Liver (tissue), 9 donors: Measurements from ENCODE around the gene FGFR3. TPM values are rescaled to one million over a fixed set of nuclear protein-coding genes. Genes with fewer than 3 reads are reported as not detected.
A peak's percentile ranks its signal among the peaks of the same experiment; 100 is the strongest.

Source experiments
- DNase-seq: peaks from one replicate; pipeline ENCODE4 v3.0.0-alpha.2; 2017; ENCODE audit warnings: low spot score
- H3K27ac ChIP-seq, 2 donors: one replicate each; pipeline ENCODE4 v1.7.0; 2013; ENCODE audit warnings: inconsistent platforms in 2 of 2, low read length in 2 of 2, control low read depth in 1 of 2, low read depth in 1 of 2, mild to moderate bottlenecking in 1 of 2
- H3K27me3 ChIP-seq, 4 donors: one replicate each; pipeline versions ENCODE4 v1.6.1 to v1.7.0; 2013; ENCODE audit warnings: low read length in 3 of 4, inconsistent platforms in 1 of 4, mild to moderate bottlenecking in 1 of 4, moderate library complexity in 1 of 4; ENCODE audit not compliant: control insufficient read depth in 4 of 4, insufficient read depth in 4 of 4
- H3K36me3 ChIP-seq, 4 donors: one replicate each; pipeline versions ENCODE4 v1.6.1 to v1.7.0; 2013; ENCODE audit warnings: low read length in 3 of 4, mild to moderate bottlenecking in 3 of 4, low read depth in 1 of 4, moderate library complexity in 1 of 4; ENCODE audit not compliant: control insufficient read depth in 4 of 4, insufficient read depth in 3 of 4
- H3K4me1 ChIP-seq, 4 donors: one replicate each; pipeline versions ENCODE4 v1.6.1 to v1.7.0; 2013; ENCODE audit warnings: low read length in 3 of 4, mild to moderate bottlenecking in 3 of 4, moderate library complexity in 1 of 4; ENCODE audit not compliant: control insufficient read depth in 4 of 4, insufficient read depth in 4 of 4
- H3K4me3 ChIP-seq, 3 donors: one replicate each; pipeline versions ENCODE4 v1.6.1 to v1.7.0; 2013; ENCODE audit warnings: low read length in 3 of 3, control low read depth in 1 of 3, low read depth in 1 of 3, mild to moderate bottlenecking in 1 of 3
- H3K9ac ChIP-seq, 2 donors: one replicate each; pipeline ENCODE4 v1.7.0; 2013; ENCODE audit warnings: low read length in 2 of 2, mild to moderate bottlenecking in 2 of 2, moderate library complexity in 2 of 2, control low read depth in 1 of 2, low read depth in 1 of 2
- H3K9me3 ChIP-seq, 4 donors: one replicate each; pipeline versions ENCODE4 v1.6.1 to v1.7.0; 2013; ENCODE audit warnings: low read length in 3 of 4; ENCODE audit not compliant: control insufficient read depth in 4 of 4
- FOXA1 ChIP-seq: IDR thresholded peaks from 2 replicates; pipeline ENCODE4 v1.6.1; 2016; ENCODE audit warnings: antibody characterized with exemption
- GABPA ChIP-seq, 2 donors: IDR thresholded peaks in 1 of 2; conservative IDR thresholded peaks in 1 of 2; 2 replicates each; pipeline ENCODE4 v1.6.1; 2016; ENCODE audit warnings: antibody characterized with exemption in 2 of 2, mild to moderate bottlenecking in 1 of 2, moderate library complexity in 1 of 2
- JUND ChIP-seq, 2 donors: IDR thresholded peaks; 2 replicates each; pipeline ENCODE4 v1.6.1; 2016; ENCODE audit warnings: antibody characterized with exemption in 2 of 2
- RAD21 ChIP-seq, 2 donors: IDR thresholded peaks; 2 replicates each; pipeline ENCODE4 v1.6.1; 2016; ENCODE audit warnings: antibody characterized with exemption in 2 of 2, mild to moderate bottlenecking in 2 of 2
- RXRA ChIP-seq, 2 donors: IDR thresholded peaks; 2 replicates each; pipeline ENCODE4 v1.6.1; 2017 to 2018; ENCODE audit warnings: antibody characterized with exemption in 2 of 2, mild to moderate bottlenecking in 1 of 2
- YY1 ChIP-seq: IDR thresholded peaks from 2 replicates; pipeline ENCODE4 v1.6.1; 2016; ENCODE audit warnings: antibody characterized with exemption, mild to moderate bottlenecking
- WGBS: extraction: QIAGEN DNeasy Blood & Tissue Kit; methylation state at CpG from one replicate; pipeline ENCODE4 v1.1.7; 2013; 5-methylcytosine and 5-hydroxymethylcytosine counted together
- polyA plus RNA-seq, 2 donors: library from polyadenylated mRNA; stranded (reverse) in 1 of 2; unstranded in 1 of 2; fragments of 200-250 nt in 1 of 2; fragments of >200 nt in 1 of 2; fragmentation: Nextera tagmentation in 1 of 2; extraction: Ambion mirVana in 1 of 2; gene quantifications; one replicate each; pipeline versions ENCODE4 v1.2.1 to v1.2.3, GENCODE V29; 2013 to 2015
- total RNA-seq, 2 donors: library from RNA; depleted of rRNA; stranded (reverse); fragments of >200 nt; gene quantifications; one replicate each; pipeline ENCODE4 v1.2.3, GENCODE V29; 2014
- TF ChIP-seq, protein P1 (sequence below): IDR thresholded peaks from 2 replicates; pipeline ENCODE4 v1.6.1; 2016; ENCODE audit warnings: antibody characterized with exemption
- TF ChIP-seq, protein P2 (sequence below): IDR thresholded peaks from 2 replicates; pipeline ENCODE4 v1.6.1; 2016; ENCODE audit warnings: antibody characterized with exemption
- TF ChIP-seq, protein P3 (sequence below): fragments of 150-350 bp; IDR thresholded peaks from 2 replicates; pipeline ENCODE4 v1.5.1; 2017; ENCODE audit warnings: improper control_type of control experiment, low read depth, low read length; ENCODE audit not compliant: missing input control
- TF ChIP-seq, protein P4 (sequence below): IDR thresholded peaks from 2 replicates; pipeline ENCODE4 v1.6.1; 2016; ENCODE audit warnings: antibody characterized with exemption
- donor health status: healthy.
- donor health status: healthy.
- donor health status: healthy.
- donor health status: healthy.
- donor health status: healthy.

Gene FGFR3
- total and polyA plus RNA-seq, 4 donors, result 5.6 to 40.0 (median 29.1) TPM

DNA sequence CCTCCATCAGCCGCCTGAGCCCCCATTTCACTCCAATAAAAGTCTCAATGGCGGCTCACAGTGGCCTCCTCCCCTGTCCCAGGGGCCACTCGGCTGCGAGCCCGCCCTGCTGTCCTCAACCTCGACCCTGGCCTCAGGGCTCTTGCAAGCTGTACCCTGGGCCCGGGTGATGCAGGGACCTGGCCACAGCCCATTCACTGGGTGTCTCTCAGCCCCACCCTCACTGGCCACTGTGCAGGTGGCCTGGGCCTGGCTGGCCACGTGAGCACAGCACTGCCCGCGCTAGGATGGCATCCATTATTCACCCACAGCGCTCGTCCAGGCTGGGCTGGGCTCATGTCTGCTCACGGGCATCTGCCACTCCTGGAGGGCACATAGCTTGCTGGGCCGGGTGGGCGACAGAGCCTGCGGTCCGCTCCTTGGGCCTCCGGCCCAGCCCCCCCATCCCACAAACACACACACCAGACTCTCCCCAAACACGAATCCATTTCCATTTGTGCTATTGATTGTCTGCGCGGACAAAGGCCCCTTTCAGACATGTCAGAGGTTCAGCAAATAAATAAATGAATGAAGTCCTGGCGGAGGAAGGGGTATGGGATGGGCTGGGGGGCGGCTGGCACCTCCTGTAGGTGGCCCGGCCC is 16.5 kb upstream of the FGFR3 start:
- H3K9me3 ChIP-seq, result no peaks in the 10 kb centered on the region
- H3K36me3 ChIP-seq, result no peaks in the 10 kb centered on the region
- peaks cover 0 to 6% (median 3%) of the 10 kb centered on the region in 4 donors for H3K4me1 ChIP-seq
- H3K27ac ChIP-seq, result peak overlapping the region in 1 of 2 donors; percentile 30
- H3K9ac ChIP-seq, result no peak overlapping the region
- TF ChIP-seq, protein P1, sequence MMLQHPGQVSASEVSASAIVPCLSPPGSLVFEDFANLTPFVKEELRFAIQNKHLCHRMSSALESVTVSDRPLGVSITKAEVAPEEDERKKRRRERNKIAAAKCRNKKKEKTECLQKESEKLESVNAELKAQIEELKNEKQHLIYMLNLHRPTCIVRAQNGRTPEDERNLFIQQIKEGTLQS, result no peak
- TF ChIP-seq, protein P2, sequence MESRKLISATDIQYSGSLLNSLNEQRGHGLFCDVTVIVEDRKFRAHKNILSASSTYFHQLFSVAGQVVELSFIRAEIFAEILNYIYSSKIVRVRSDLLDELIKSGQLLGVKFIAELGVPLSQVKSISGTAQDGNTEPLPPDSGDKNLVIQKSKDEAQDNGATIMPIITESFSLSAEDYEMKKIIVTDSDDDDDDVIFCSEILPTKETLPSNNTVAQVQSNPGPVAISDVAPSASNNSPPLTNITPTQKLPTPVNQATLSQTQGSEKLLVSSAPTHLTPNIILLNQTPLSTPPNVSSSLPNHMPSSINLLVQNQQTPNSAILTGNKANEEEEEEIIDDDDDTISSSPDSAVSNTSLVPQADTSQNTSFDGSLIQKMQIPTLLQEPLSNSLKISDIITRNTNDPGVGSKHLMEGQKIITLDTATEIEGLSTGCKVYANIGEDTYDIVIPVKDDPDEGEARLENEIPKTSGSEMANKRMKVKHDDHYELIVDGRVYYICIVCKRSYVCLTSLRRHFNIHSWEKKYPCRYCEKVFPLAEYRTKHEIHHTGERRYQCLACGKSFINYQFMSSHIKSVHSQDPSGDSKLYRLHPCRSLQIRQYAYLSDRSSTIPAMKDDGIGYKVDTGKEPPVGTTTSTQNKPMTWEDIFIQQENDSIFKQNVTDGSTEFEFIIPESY, result no peak
- TF ChIP-seq, protein P3, sequence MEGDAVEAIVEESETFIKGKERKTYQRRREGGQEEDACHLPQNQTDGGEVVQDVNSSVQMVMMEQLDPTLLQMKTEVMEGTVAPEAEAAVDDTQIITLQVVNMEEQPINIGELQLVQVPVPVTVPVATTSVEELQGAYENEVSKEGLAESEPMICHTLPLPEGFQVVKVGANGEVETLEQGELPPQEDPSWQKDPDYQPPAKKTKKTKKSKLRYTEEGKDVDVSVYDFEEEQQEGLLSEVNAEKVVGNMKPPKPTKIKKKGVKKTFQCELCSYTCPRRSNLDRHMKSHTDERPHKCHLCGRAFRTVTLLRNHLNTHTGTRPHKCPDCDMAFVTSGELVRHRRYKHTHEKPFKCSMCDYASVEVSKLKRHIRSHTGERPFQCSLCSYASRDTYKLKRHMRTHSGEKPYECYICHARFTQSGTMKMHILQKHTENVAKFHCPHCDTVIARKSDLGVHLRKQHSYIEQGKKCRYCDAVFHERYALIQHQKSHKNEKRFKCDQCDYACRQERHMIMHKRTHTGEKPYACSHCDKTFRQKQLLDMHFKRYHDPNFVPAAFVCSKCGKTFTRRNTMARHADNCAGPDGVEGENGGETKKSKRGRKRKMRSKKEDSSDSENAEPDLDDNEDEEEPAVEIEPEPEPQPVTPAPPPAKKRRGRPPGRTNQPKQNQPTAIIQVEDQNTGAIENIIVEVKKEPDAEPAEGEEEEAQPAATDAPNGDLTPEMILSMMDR, result no peak
- TF ChIP-seq YY1 (no peak), JUND (IDR thresholded peaks at IDR 0.05) (no peak), RXRA (IDR thresholded peaks at IDR 0.05) (no peak), RAD21 (IDR thresholded peaks at IDR 0.05) (no peak), GABPA (IDR thresholded peaks at IDR 0.05 in 1 of 2, conservative IDR thresholded peaks at IDR 0.05 in 1 of 2) (no peak)
- TF ChIP-seq, protein P4, sequence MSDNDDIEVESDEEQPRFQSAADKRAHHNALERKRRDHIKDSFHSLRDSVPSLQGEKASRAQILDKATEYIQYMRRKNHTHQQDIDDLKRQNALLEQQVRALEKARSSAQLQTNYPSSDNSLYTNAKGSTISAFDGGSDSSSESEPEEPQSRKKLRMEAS, result no peak
- H3K4me3 ChIP-seq, result no peak overlapping the region
- no peaks in the 10 kb centered on the region for H3K27me3 ChIP-seq
- 89% methylated on average over 24 of the region's 24 CpGs for WGBS
- DNase-seq, result no peak

DNA sequence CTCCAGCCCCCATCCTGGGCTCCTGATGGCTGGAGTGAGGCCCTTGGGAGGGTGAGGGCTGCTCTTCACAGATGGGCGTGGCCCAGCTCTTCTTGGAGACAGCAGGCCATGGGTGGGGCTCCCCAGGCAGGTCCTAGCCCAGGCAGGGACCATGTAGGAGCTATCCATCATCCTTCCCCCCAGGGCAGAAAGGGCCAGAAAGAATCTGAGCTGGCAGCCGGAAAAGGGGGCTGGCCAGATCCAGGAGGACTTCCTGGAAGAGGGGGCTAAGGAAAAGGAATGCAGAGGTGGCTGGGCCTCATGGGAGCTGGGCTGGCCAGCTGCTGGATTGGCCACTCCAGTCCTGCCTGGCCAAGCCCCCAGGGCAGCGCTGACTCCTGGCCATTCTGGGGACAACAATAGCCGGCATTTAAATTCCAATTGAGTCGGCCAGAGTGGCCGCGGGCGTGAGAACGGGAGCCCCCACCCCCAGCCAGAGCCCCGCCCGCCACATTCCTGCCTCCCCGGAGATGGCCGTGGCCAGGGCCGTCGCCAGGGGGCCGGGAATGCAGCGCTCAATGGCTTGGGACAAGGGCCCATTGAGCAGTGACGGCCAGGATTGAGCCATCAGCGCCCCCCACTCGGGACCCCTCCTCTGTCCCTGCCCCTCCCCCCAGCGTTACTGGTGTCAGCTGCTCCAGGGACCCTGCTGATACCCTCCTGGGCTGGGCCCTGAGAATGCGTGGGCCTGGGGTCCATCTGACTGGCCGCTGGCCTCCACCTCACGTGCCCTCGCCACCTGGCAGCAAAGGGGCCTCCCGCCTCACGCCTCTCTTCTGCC is 15.1 kb upstream of the FGFR3 start:
- Histone ChIP-seq H3K9me3 (no peaks in the 10 kb centered on the region), H3K27ac (no peak overlapping the region), H3K27me3 (no peaks in the 10 kb centered on the region), H3K9ac (no peak overlapping the region), H3K4me3 (no peak overlapping the region), H3K36me3 (no peaks in the 10 kb centered on the region), H3K4me1 (peaks cover 0 to 6% (median 3%) of the 10 kb centered on the region in 4 donors)
- no peak for DNase-seq
- no peak for TF ChIP-seq FOXA1
- 72% methylated on average over 27 of the region's 27 CpGs for WGBS
